CD4-positive, alpha-beta T cell treated with Interleukin-6 for 4 hours (primary cell): Measurements from ENCODE around the gene CABP2.

Experiments
- DNase-seq: peaks from one replicate; pipeline ENCODE4 v3.0.0-alpha.2; 2020; ENCODE audit warnings: mixed read lengths

Gene CABP2

DNA sequence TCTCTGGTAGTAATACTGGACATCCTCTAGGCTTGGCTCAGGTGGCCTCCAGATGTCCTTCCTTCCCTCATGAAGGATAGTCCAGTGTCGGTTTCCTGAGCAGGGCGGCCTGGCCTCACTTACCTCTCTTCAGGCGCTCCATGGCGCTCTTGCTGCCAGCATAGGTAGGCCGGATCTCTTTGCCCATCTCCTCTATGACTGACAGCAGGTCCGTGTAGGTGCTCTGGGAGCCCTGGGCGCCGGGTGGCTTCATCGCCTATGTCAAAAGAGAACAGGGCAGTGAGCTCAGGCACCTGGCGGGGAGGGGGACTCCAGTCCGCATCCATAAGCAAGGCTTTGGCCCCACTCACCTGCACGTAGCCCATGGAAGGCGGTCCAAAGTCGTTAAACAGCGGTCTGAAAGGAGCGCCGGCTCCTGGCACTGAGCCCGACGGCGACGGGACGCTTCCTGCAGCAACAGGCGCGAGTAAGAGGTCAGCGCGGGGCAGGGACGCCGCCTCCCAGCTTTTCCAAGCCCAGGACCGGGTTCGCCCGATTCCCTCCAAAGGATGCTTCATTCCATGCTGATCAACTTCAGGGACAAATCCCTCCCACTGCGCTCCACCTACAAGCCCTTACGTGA, 15.9 kb downstream of the CABP2 start:
- no peak for DNase-seq

DNA sequence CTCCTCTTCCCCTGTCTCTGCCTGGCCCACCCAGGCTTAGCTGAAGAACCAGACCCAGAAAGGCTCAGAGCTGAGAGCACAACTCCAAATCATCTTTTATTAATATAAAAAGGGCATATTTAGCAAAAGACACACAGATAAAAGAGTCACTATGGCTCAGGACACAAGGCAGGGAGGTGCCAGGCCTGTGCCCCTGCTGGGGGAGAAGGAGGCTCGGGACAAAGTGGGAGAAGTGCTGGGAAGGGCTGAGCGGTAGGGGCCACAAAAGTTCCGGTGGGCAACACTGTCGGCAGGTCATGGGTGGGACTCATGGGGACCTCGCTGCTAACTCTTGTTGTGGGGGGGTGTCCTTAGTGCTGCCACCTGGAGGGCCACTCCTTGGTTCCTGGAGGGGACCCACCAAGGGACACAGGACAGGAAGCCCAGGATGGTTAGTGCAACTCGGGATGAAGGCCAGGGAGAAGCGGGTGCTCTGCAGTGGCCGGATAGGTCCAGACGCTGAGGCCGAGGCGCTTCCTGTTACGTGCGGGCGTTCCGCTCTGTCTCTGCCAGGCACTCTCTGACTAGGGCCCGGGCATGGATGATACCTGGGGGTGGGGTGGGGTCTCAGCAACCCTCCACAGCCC, 16.7 kb downstream of the CABP2 start:
- no peak for DNase-seq

DNA sequence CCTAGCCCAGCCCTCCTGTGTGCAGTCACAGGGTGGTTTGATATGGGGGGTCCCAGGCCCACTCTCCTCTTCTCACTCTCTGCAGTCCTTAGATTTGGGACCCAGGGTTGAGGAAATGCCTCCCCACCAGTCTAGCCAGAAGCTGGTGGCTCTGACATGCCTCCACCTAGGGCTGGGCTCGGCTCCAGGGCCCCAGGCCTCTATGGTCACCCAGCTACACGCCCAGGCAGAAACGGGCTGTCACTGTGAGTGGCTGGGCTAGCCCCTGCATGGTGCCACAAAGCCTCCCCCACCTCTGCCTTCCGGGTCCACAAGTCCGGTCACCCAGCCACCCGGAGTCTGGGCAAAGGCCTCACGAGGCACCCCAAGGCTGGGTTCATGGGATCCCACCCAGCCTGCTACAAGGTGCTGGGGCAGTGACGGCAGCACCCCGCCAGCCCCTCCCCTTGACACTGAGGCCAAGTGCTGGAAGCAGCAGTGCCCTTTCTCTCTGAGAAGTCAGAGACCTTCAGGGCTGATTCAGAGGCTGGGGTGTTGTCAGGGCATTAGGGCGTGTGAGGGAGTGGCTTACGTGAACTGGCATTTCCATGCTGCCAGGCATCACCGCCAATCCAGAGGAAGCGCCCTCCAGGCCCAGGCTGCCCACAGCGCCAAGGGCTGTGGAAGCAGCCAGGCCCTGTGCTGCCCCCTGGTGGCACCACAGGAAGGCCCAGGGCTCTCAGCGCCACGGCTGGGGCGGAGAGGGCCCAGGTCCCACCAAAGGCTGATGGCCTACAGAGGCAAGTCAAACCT, 17.4 kb downstream of the CABP2 start:
- DNase-seq = peak; percentile 92

DNA sequence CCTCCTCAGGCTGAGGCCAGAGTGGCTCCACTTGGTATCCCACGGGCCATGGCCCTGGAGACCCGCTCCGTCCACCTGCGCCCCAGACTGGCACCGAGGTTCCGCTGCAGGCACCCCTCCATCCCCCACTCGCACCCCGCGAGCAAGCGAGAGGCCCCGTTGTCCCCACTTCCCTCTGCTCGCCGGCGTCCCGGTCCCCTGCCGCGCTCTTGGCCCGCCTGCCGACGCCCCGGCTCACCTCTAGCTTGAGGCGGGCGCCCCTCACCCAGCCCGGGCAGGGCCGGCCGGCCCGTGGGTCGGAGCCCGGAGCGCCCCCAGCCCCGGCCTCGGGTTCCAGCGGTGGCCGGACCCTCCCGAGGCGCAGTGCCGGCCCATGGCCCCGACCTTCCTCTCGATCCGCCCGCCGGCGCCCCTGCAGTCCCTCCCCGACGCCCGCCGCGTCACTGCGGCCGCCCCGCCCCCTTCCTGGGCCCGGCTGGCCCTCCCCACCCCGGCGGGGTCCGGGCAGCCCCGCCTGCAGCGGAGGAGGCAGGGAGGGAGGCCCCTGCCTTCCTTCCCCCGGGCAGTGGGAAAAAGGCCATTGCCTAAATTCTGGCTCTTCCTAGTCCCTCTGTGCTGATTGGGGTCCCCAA, 18.2 kb downstream of the CABP2 start, which contains the start of gene PITPNM1:
PITPNM1 (minus strand) TSS at position 414 of the 632 bp plus-strand sequence. CDS start 1,183 bp downstream, outside the sequence.
- DNase-seq = peak; percentile 84

DNA sequence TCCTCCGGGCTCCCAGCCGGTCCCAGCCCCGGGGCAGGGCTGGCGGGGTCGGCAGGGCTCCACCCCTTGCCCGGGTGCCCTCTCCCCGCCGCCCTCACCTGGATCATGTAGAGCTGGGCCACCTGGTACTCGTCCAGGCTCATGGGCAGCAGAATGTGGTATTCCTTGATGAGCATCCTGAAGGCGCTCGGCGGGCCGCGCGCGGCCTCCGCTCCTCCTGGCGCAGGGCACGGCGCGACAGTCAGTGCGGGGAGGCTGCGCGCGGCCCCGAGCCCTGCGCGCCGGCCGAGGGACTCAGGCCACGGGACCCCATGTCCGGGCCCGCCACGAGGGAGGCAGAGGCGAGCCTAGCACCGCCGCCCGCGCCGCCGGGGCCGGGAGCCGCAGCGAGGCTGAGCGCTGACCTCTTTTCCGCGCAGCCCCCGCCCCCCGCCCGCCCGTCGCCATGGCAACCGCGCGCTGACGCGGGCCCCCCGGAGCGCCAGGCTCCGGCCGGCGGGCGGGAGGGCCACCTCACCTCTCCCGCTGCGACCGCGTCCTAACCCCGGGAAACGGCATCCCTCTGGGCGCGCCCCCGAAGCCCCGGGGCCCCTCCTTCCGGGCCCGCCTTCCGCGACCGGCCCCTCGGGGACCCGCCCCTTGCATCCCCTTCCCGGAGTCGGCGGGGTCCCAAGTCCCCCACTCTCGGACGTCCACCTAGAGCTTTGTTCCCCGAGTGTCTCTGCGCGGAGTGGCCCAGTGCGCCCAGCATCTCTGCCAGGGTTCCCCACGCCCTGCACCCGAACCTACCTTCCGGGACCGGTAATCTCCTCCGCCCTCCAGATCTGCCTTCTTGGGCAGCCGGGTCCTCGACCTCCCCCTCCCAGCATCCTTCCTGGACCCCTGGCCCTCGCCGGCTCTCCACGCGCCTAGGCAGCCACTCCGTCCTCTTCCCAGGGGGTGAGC, 19.0 kb downstream of the CABP2 start:
- DNase-seq = peak; percentile 45

DNA sequence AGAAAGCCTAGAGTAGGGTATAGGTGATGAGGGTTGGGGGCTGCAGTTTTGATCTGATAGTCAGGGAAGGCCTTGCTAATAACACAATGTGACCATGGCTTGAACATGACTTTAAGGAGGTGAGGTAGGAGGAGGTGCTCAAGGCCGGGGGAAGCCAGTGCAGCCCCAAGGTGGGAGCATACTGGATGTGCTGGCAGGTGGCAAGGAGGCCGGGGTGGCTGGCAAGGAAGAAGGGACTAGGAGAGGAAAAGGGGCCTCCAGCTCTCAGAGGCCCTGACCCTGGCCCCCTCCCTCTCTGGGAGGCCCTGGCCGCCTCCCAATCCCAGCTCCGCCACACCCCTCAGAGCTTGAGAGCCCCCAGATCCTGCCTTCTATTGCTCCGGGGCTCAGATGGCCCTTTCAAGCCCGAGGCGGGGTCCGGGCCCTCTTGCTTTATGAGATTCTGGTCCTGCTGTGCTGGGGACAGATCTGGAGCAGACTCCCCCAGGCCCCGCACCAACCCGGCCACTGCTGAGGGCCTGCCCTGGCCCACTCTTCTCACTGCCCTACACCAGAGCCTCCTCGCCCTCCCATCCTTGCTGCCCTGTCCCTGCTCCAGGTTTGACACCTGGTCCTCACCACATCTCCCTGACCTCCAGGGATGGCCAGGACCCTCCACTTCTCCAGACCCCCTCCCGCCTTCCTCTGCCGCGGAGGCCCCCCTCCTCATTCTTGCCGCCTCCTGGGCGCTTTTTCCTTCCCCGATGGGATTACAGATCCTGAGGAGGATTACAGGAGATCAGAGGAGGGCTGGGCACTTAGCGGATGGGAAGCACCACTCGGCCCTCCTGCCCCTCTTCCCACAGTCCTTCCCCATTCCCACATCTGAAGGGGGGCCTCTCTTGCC, 19.9 kb downstream of the CABP2 start:
- no peak for DNase-seq

DNA sequence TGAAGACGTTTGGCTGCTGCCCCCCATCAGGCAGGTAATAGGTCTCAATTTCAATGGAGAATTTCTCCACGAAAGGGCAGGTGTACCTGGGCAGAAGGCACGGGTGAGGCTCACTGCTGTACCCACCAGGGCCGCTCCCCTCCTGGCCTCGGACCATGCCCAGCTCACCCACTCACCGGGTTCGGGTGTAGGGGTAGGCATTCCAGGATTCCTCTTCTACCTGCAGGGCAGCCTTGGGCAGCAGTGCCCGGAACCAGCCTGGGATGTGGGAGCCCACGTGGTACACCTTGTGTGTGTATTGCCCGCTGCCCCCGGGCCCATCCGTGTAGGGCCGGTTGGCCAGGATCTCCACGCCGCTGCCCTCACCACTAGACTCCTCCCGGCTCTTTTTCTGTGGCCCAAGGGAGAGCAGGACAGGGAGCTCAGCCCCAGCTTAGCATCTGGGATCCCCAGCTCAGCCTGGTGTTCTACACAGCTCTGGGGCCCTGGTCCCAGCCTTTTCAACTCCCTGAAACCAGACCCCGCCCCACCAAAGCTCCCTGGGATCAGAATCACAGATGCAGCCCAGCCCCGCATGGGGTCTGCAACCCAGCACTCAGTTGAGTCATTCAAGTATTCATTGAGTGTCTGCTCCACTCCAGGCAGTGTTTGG, 20.8 kb downstream of the CABP2 start:
- DNase-seq = no peak

DNA sequence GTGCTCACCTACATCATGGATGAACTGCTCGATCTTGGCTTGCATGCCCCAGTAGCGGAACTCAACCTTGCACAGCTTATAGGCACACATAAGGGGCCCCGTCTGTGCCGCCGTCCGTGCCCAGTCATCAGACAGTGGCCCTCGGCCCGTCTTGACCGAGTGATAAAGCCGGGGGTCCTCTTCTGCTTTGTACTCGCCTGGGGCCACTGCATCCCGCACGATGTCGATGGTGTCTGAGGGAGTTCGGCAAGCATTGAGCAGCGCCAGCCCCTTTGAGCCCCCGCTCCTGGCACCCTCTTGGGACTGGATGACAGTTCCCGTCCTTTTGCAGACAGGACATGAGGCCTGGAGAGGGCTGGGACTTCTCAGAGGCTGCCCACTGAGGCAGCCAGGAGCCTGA, 21.4 kb downstream of the CABP2 start:
- no peak for DNase-seq

DNA sequence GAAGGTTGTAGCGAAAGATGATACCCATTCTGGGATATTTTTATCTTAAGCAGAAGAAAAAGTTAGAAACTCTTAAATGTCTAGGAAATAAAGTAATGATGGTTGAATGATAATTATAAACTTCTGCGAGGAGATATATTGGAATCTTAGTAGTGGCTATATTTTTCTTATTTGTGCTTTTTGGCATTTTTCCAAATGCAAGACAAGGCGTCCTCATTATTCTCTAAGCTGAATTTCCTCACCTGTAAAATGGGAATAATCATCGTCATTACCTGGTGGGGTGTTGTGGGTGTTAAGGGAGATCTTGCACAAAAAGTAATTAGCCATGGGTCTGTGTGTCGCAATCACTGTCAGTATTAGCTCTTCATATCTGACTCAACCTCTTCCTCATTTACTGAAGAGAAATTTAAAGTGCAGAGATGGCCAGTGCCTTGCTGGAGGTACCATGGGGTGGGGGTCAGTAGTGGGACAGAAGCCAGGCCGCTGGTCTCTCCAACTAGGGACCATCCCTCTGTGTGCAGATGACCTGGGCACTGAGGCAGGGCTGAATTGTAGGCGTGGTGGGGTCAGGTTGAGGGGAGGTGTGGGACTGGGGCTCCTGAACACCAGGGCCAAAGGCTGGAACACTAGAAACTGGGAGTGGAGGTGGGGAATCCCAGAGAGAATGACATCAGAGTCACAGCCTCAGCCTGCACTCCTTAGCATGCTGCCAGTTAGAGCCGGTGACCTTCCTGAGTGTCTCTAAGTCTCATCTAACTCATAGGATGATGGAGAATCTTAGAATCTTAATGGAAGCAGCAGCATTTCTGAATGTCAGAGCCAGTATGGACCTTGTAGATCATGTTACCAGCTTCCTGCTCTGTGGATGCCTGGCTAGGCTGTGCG, 22.2 kb downstream of the CABP2 start:
- DNase-seq = no peak

DNA sequence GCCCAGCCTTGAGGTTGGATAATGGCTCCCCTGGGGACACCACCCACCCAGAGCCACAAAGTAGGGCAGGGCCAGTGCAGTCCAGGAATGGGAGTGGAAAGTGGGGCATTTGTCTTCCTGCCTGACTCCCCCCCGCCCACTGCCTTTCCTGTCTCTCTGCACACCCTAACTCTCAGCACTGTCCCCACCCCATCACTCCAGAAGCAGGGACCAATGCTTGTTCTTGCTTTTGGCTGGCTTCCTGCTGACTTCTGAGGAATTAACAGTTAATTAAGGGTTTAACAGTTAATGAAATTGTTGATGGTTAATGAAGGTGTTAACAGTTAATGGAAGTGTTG, 22.8 kb downstream of the CABP2 start:
- no peak for DNase-seq

DNA sequence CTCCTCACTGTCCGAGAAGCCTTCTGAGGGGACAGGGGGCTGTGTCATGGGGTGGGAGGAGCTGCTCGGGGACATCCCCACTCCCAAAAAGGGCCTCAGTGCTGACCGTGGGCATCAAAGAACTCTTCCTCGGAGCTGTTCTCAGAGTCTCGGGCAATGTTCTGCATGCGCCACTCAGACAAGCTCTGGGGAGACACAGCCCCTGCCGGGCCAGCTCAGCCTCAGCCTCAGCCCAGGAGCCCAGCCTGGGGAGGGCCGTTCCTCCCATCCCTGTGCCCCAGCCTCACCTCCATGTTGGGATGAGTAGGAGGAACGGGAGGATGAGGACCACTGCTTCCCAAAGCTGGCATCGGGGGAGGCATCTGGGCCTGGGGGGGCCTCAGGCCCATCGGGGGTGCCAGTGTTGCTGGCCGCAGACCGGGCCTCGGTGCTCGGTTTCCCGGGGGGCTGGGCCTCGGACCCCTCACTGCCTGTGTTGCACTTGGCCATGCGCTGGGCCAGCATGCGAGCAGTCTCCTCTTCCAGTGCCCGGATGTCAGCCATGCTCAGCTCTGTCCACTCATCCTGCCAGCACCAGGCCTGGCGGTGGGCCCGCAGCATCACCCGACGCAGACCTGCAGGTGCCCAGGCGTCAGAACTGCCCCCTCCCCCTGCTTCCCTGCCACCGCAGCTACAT, 23.3 kb downstream of the CABP2 start:
- no peak for DNase-seq

DNA sequence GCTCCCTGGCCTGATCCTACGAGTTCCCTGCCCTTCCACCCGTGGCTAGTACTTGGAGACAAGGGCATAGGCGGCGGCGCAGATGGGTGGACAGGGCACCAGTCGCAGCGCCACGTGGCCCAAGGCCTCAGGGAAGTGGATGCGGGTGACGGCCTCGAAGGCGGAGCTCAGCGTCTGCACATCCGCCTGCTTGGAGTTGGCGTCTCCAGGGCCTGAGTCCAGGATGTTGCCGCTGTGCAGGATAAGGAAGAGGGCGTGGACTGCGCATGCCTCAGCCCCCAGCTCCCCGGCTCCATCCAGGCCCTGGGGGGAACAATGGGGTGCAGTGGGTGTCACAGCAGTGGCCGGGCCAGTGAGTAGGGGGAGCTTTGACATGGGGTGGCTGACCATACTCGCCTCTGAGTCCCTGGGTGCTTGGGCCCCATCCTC, 24.7 kb downstream of the CABP2 start:
- DNase-seq = no peak

DNA sequence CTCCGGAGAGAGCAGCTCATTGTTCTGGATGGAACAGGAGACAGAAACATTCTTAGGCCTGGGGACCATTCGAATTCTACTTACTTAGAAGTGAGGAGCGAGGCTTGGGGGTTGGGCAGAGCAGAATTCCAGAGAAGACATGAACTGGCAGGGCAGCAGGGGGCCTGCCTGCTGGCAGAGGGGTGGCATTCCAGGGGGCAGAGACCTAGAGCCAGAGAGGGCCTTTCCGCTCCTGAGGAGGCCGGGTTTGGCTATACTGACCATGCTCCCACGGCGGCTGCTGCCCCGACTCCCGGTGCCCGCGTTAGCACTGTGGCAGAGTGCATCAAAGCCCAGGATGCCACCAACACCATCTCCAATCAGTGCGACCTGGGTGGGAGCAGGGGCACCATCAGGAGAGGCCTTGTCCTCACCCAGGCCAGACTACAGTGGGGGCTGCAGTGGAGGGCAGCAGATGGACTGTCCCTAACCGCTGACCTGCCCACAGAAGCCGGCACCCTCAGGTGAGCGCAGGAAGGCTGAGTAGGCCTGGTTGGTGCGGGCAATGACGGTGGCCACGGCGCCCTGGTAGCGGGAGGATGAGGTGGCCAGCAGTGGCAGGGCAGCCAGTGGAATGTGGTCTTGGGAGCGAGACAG, 25.5 kb downstream of the CABP2 start:
- DNase-seq = no peak

DNA sequence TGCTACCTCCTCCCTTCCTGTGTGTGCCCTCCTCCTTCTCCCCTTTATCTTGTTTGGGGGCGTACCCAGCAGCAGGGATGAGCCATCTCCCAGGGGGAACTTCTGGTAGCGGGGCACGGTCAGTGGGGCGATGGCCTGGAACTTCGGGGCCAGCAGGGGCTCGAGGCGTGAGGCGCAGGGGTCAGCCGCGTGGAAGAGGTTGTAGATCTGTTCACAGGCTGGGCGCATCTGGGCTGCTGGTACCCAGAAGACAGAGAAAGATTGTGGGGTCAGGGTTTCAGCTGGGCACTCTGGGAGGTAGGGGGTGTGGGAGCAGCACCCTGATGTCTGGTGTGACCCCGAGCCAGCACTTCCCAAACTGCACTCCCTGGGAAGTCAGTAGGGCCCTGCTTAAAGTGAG, 27.1 kb downstream of the CABP2 start:
- no peak for DNase-seq

DNA sequence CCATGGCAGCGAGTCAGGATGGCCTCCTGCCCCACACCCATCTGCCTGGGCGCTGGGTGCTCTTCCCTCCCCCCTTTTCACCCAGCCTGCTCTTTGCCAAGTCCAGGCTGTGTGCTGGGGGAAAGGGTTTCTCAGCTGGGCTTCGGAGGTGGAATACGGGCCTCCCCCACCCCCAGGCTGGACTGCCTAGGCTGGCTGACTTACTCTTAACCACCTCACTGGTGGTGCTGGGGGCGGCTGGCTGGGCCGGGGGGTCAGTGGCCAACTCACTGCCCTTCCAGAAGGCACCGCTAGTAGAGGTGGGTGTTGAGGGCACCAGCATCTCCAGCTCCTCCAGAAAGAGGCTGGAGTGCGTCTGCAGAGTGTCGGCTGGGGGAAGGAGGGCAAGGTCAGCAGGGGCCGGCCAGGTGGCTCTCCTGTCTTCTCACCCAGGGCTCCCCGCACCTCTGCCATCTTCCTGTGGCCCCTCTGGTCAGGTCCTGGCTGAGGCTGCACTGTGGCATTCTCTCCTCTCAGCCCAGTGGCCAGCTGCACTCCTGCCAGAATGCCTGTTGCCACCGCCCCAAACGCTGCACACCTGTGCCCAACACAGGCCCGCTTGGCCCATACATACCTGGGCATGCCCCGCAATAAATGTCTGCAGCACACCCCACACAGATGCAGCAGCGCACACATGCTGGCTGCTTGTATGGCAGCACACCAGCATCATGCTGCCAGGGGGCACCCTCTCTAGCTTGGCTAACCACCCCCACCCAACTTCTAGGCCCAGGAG, 27.8 kb downstream of the CABP2 start:
- no peak for DNase-seq

DNA sequence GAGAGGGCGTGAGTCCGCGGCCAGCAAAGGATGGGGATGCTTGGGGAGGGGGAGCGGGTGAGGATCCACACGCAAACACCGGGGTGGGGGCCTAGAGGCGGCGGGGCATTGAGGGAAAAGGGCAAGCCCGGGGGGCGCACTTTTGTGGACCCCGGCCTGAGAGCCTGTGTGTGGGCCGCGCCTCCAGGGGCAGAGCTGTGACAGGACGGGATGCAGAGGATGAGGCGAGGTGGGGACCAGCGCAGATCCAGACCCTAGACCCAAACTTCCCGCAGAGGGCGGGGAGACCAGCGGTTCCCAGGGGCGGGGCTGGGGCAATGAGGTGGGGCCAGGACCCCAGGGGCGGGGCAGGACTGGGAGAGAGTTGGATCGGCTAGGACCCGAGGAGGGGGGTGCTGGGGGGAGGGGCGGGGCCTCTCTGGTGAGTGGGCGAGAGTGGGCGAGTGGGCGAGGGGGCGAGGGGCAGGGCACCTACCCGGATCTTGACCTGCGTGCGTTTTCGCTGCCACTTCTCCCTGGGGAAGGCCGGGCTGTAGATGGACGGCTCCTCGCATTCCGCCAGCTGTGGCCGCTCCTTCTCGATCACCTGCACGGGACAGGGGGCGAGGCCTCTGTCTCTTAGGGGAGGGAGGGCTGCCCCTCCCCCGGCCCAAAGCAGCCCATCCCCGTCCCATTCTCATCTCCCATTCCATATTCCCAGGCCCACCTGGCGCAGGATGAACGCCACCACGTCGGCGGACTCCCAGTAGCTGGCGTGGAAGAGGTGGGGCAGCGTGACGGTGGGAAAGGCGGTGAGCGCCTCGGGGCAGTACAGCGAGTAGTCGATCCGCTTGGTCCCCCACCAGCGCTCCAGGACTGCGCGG, 28.6 kb downstream of the CABP2 start:
- DNase-seq = no peak
